ENCODE data around the gene ARHGAP42.

DNA sequence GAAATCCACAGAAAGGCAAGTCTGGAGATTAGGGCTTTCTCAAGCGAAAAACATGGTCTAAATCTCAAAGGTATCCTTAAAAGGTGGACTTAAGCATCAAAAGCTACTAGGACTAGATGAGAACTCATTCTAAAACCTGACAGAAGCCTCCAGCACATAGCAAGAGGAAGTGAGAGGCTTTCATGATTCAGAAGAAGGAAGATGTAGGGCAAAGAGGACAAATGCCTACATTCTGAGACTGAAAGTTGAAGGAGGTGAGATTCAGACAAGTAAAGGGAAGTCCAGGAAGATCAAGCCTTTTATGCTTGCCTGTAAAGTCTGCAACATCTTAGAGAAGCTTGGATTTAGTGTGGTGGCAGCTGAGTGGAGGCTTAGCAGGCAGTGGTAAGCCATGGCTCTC is 343.6 kb downstream of the ARHGAP42 start:
- TF ChIP-seq, protein P1, sequence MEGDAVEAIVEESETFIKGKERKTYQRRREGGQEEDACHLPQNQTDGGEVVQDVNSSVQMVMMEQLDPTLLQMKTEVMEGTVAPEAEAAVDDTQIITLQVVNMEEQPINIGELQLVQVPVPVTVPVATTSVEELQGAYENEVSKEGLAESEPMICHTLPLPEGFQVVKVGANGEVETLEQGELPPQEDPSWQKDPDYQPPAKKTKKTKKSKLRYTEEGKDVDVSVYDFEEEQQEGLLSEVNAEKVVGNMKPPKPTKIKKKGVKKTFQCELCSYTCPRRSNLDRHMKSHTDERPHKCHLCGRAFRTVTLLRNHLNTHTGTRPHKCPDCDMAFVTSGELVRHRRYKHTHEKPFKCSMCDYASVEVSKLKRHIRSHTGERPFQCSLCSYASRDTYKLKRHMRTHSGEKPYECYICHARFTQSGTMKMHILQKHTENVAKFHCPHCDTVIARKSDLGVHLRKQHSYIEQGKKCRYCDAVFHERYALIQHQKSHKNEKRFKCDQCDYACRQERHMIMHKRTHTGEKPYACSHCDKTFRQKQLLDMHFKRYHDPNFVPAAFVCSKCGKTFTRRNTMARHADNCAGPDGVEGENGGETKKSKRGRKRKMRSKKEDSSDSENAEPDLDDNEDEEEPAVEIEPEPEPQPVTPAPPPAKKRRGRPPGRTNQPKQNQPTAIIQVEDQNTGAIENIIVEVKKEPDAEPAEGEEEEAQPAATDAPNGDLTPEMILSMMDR (IDR thresholded peaks at IDR 0.05; ENCODE audit: low read length), result no peak
- TF ChIP-seq EZH2 (IDR thresholded peaks at IDR 0.05; ENCODE audit: borderline replicate concordance, low read length), result no peak

All from OCI-LY1 (cell line).